Left hindlimb (tissue), 1 donor: ENCODE measurements around the gene SULT1A1.
"Not testable (repeated sequence)": the region's sequence is repeated elsewhere in the genome, so short reads cannot be mapped to it uniquely, and the experiment has no call there.

Experiments
- DNase-seq: peaks from one replicate; pipeline ENCODE4 v3.0.0-alpha.2; 2018

SULT1A1 gene

DNA sequence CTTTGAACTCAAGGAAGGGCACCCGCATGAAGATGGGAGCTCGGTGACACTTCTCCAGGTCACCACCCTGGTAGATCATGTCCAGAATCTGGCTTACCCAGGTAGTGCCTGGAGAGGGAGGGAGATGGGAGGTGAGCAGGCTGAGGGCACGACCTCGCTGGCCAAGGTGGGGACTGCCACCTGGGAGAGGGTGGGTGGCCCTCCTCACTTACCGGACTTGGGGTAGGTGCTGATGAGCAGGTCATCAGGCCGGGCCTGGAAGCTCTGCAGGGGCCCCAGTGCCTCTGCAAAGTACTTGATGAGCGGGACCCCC lies 1.4 kb downstream of the SULT1A1 start:
- DNase-seq = not testable (repeated sequence)

DNA sequence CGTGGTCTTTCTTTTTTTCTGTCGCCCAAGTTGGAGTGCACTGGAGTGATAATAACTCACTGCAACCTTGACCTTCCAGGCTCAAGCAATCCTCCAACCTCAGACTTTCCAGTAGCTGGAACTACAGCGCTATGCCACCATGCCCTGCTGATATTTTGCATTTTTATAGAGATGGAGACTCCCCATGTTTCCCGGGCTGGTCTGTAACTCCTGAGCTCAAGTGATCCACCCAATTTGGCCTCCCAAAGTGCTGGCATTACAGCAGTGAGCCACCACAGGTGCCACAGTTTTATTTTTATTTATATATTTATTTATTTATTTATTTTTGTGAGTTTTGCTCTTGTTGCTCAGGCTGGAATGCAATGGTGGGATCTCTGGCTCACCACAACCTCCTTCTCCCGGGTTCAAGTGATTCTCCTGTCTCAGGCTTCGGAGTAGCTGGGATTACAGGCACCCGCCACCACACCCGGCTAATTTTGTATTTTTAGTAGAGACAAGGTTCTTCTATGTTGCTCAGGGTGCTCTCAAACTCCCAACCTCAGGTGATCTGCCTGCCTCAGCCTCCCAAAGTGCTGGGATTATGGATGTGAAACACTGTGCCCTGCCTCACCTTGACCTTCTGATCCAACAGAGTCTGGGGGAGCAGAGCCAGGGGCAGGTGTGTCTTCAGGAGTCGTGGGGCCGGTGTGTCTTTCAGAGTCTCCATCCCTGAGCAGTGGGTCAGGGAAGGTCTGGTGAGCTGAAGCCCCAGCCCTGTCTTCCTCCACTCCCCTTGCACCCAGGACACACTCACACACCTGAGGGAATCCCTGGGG lies 2.0 kb downstream of the SULT1A1 start:
- DNase-seq = not testable (repeated sequence)

DNA sequence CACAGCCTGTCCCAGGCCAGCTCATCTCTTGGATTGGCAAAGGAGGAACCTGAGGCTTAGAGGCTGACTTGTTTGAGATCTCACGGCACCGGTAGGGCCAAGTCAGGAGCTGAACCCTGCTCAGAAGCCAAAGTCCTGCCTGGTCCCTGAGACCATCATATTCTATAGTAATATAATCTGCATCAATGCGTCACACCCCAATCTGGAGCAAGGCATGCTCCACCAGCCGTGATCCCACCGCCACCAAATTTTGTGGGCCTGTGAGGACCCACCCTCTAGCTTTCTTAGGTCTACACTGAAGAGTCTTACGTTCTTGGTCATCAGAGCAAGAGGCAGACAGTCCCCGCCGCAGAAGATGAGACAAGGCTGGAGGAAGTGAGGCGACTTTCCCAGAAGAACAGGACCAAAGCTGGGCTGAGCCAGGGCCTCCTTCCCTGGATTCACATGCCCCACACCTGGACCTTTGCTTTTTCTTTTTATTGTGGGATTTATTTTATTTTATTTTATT lies 2.7 kb downstream of the SULT1A1 start:
- no peak for DNase-seq

GRCh38 chr16:28606291-28607115 lies 3.3 kb downstream of the SULT1A1 start:
- DNase-seq = no peak

GRCh38 chr16:28604186-28604565 lies 5.7 kb downstream of the SULT1A1 start:
- no peak for DNase-seq

DNA sequence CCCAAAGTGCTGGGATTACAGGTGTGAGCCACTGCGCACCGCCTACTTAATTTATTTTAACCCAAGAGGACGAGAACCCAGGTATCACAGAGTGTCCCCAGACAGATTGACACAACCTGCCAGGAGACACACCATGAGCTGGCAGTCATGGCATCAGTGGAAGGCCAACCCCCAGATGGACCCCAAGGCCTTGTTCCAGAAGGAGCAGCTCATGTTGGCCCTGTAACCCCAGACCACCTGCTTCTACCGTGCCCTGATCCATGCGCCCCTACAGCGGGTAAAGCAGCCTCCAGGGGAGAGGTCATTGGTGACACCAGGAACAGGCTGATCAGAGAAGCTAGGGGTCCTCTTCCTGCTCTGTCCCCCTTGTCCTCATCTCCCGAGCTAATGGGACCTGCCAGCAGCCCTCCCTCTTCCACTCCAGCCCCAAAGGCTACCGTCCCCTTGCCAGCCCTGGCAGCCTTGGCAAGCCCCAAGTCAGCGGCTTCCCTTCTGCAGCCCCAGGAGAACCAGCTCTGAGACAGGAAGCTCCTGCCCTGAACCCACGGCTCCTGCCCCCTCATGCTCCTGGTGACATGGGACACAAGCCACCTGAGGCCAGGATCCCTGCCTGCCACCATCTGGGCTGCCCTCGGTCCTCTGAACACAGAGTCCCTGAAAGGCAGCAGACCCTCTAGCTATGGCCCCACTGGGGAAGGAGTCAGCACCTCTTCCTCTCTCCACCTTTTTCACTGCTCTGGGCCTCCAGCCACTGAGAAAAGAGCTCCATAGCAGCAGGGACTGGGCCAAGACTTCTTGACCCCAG lies 6.3 kb downstream of the SULT1A1 start:
- no peak for DNase-seq

GRCh38 chr16:28602529-28602928 lies 7.3 kb downstream of the SULT1A1 start:
- no peak for DNase-seq

GRCh38 chr16:28602062-28602461 lies 7.8 kb downstream of the SULT1A1 start:
- DNase-seq = not testable (repeated sequence)

DNA sequence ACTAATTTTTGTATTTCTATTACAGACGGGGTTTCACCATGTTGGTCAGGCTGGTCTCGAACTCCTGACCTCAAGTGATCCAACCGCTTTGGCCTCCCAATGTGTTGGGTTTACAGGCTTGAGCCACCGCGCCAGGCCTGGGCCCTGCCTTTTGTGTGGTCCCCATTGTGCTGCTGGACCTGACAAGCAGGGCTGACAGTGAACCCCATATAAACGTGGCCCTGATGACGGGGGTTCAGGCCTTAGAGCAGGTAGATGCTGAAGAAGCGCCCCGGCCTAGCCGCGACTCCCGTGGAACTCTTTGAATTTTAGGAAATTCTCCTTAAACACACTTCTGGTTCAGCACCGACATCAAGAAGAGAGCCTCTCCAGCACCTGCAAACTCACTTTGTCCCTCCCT lies 8.3 kb downstream of the SULT1A1 start:
- not testable (repeated sequence) for DNase-seq

DNA sequence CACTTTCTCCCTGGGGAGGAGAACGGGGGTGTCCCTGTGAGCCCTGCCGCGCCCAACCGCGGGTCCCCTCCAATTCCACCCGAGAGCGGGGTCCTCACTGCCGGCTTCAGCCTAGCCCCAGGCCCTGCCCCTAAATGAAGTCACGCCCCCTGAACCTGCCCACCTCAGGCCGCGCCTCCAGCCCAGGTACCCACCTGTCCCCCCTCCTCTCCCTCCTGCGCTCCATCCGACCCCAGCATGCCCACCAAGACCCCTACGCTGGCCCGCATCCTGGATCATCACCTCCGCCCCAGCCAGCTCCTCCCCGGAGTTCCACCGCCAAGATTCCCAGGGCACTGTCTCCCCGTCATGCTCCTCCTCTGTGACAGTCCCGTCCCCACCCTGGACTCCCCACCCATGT lies 8.9 kb downstream of the SULT1A1 start:
- not testable (repeated sequence) for DNase-seq

- DNase-seq = not testable (repeated sequence)
Measured at GRCh38 chr16:28599377-28600285, 10.2 kb downstream of the SULT1A1 start.

DNA sequence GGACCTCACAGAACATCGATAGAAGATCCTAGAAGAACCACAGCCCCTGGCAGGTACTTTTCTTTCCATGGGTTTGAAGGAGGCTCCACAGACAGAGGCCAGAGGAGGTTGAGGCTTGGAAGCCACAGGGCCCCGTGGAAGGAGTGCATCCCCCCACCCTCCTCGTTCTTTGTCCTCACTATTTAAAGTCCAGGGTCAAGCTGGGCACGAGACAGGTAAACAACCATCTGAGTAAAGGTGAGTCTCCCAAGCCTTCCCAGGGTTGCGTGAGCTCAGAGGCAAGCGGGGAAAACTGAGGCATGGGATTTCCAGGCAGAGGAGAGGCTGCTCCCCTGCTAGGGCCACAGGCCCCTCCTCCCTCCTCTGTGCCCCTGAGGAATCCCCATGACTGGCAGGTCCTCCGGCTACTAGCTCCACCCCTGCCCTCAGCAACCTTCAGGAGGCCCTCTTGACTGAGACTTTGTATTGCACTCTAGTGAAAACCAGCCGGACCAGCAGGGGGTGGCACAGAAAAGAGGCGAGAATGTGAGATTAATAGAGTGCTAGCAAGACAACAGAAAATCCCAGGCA lies 12.1 kb downstream of the SULT1A1 start:
- DNase-seq = no peak

DNA sequence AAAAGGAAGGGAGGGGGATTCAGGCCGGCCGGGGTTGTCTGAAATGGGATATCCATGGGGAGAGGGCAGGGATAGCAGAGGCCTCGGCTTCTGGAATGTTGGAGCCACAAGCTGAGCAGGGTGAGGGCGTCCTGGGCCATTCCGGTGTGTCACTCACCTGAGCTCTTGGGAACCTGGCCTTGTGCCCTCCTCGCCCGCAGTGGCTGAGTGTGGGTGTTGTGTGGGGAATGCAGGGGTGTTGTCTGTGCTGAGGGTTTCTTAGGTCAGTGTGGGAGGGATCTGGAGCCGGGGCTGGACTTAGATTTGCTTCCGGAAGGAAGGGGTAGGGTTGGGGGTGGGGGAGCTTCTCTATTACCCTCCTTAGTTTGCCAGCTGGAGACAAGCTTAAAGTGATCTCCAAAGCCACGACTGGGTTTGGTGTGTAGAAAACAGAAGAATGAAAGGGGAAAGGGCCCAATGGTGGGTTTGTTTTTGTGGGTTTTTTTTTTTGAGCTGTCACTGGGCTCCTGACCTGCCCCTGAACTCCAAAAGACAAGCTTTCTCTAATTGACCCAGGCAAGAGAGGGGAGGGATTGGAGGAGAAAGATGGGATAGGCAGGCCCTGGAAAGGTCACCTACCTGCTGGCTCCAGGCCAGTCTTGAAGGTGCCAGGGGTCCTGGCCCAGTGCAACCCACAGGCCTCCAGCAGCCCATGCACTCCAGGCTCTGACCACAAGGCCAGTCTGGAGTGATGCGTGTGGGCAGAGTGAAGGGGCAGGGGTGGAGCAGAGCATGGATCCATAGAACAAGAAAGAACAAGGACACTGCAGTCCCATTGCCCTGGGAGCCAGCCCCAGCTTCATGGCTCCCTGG lies 12.8 kb downstream of the SULT1A1 start, which contains the start of gene SULT1A2:
TSS of gene SULT1A2 (minus strand) at position 211 of the 852 bp plus-strand sequence. CDS start 1,120 bp downstream, outside the sequence.
- DNase-seq = no peak

DNA sequence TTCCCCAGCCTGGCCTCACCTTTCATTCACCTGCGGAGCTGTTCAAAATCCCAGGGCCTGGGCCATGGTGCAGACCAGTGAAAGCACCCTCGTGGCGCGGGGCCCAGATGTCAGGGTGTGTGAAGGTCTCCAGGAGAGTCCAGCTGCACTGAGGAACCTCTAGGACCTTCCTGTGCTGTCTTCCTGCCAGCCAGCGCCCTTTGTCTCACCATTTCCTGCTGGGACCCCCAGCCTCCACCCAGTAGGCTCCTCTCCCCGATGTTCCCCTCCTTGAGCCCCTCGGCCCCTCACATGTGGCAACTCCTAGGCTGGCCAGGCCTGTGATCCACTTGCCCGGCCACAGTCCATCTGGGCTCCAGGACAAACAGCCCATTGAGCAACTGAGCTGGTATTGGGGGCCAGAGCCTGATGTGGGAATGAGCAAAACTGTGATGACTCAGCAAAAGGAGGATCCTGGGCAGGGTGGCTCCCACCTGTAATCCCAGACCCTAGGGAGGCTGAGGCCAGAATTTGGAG lies 13.7 kb downstream of the SULT1A1 start:
- DNase-seq = no peak

- not testable (repeated sequence) for DNase-seq
Measured at GRCh38 chr16:28595451-28595850, 14.4 kb downstream of the SULT1A1 start.

GRCh38 chr16:28592979-28593553 lies 16.8 kb downstream of the SULT1A1 start:
- no peak for DNase-seq

DNA sequence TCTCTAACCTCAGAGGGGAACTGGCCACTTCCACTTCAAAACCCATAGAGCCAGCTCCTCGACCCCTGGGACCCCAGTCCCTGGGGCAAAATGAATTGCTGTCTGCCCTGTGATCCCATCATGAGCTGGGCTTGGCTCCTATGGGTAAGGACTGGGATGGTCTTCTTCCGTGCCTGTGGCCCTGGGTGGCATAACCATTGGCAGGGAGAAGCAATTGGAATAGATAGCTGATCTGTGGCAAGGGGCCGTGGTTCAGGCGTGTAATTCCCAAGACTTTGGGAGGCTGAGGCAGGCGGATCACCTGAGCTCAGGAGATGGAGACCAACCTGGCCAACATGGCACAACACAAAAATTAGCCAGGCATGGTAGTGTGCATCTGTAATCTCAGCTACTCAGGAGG lies 17.3 kb downstream of the SULT1A1 start:
- no peak for DNase-seq

DNA sequence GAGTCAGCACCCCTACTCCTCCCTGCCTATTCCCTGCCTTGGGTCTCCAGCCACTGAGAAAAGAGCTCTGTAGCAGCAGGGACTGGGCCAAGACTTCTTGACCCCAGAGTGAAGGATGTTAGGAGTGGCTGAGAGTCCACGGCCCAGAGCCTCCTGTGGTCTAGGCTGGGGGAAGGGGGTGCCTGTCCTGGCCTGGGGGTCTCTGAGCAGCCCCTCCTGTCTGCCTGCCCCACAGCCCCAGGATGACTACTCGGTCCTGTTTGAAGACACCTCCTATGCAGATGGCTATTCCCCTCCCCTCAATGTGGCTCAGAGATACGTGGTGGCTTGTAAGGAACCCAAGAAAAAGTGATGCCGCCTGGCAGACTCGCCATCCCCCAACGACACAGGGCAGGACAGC lies 18.5 kb downstream of the SULT1A1 start:
- no peak for DNase-seq

- DNase-seq = no peak
Measured at GRCh38 chr16:28590384-28591340, 19.2 kb downstream of the SULT1A1 start.
